ENCODE results near the gene C1orf53.

DNA sequence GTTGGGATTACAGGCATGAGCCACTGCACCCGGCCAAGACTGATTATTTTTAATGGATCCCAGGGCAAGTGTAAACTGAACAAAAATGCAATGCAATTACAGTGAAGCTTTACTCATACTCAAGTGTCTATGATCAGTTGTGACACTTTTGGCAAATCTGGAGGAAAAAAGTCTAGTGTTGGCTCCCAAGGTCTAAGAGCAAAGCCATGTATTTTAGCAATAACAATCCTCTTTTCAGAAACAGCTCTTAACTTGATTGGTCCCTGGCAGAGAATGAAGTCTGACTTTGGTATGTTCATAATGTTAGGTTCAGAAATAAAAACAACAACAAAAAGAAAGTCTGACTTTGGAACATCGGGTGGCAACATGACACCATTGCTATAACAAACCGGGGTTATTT lies 40.2 kb upstream of the C1orf53 start:
- TF ChIP-seq CEBPB (tag; IDR thresholded peaks at IDR 0.05) (no peak), SIN3A (IDR thresholded peaks at IDR 0.05; ENCODE audit: borderline replicate concordance in 2 of 2, control insufficient read depth in 1 of 2, low read depth in 2 of 2, low read length in 2 of 2) (no peak), ZNF174 (CRISPR knock-in tag; IDR thresholded peaks at IDR 0.05) (no peak), SMAD1 (IDR thresholded peaks at IDR 0.05; ENCODE audit: low read depth, low read length, partially characterized antibody) (no peak), RCOR1 (IDR thresholded peaks at IDR 0.05; ENCODE audit: borderline replicate concordance in 1 of 2, low read depth in 2 of 2, low read length in 2 of 2) (no peak), FOS (IDR thresholded peaks at IDR 0.05; ENCODE audit: extremely low read depth, insufficient read length) (no peak), RAD51 (IDR thresholded peaks at IDR 0.05; ENCODE audit: borderline replicate concordance, low read depth) (no peak), JUND (IDR thresholded peaks at IDR 0.05; ENCODE audit: borderline replicate concordance, low read depth, low read length) (no peak), JUND (tag; IDR thresholded peaks at IDR 0.05; ENCODE audit: borderline replicate concordance, low read depth, low read length) (no peak), ZNF644 (tag; IDR thresholded peaks at IDR 0.05; ENCODE audit: low read depth) (no peak), TAF1 (IDR thresholded peaks at IDR 0.05; ENCODE audit: control insufficient read depth, extremely low read depth, insufficient read depth, low read length, severe bottlenecking) (no peak)
- TF ChIP-seq, protein P1, sequence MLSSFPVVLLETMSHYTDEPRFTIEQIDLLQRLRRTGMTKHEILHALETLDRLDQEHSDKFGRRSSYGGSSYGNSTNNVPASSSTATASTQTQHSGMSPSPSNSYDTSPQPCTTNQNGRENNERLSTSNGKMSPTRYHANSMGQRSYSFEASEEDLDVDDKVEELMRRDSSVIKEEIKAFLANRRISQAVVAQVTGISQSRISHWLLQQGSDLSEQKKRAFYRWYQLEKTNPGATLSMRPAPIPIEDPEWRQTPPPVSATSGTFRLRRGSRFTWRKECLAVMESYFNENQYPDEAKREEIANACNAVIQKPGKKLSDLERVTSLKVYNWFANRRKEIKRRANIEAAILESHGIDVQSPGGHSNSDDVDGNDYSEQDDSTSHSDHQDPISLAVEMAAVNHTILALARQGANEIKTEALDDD (IDR thresholded peaks at IDR 0.05): no peak
- TF ChIP-seq, protein P2, sequence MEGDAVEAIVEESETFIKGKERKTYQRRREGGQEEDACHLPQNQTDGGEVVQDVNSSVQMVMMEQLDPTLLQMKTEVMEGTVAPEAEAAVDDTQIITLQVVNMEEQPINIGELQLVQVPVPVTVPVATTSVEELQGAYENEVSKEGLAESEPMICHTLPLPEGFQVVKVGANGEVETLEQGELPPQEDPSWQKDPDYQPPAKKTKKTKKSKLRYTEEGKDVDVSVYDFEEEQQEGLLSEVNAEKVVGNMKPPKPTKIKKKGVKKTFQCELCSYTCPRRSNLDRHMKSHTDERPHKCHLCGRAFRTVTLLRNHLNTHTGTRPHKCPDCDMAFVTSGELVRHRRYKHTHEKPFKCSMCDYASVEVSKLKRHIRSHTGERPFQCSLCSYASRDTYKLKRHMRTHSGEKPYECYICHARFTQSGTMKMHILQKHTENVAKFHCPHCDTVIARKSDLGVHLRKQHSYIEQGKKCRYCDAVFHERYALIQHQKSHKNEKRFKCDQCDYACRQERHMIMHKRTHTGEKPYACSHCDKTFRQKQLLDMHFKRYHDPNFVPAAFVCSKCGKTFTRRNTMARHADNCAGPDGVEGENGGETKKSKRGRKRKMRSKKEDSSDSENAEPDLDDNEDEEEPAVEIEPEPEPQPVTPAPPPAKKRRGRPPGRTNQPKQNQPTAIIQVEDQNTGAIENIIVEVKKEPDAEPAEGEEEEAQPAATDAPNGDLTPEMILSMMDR (IDR thresholded peaks at IDR 0.05 in 2 of 3, conservative IDR thresholded peaks at IDR 0.05 in 1 of 3; ENCODE audit: insufficient read depth in 2 of 3, low read depth in 1 of 3, low read length in 3 of 3): no peak
- TF ChIP-seq, protein P3, sequence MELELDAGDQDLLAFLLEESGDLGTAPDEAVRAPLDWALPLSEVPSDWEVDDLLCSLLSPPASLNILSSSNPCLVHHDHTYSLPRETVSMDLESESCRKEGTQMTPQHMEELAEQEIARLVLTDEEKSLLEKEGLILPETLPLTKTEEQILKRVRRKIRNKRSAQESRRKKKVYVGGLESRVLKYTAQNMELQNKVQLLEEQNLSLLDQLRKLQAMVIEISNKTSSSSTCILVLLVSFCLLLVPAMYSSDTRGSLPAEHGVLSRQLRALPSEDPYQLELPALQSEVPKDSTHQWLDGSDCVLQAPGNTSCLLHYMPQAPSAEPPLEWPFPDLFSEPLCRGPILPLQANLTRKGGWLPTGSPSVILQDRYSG (tag; conservative IDR thresholded peaks at IDR 0.05; ENCODE audit: low read depth): no peak
- TF ChIP-seq, protein P4, sequence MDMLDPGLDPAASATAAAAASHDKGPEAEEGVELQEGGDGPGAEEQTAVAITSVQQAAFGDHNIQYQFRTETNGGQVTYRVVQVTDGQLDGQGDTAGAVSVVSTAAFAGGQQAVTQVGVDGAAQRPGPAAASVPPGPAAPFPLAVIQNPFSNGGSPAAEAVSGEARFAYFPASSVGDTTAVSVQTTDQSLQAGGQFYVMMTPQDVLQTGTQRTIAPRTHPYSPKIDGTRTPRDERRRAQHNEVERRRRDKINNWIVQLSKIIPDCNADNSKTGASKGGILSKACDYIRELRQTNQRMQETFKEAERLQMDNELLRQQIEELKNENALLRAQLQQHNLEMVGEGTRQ (CRISPR knock-in tag; IDR thresholded peaks at IDR 0.05): no peak
